Endometrial microvascular endothelial cells (primary cell): Measurements from ENCODE around the gene NPNT. TPM values are rescaled to one million over a fixed set of nuclear protein-coding genes. Genes with fewer than 3 reads are reported as not detected.

ENCODE experiments used
- in situ Hi-C: cut with HindIII; loops from 2 replicates; pipeline ENCODE4 v1.10.0; 2017; ENCODE audit warnings: low sequenced_read_pairs, low pct_unique_long_range_greater_than_20kb; ENCODE audit errors: inconsistent ontology term
- total RNA-seq: library from RNA; depleted of rRNA; stranded (reverse); fragments of >200 nt; gene quantifications from one replicate; pipeline ENCODE4 v1.2.3, GENCODE V29; 2015; ENCODE audit errors: inconsistent ontology term

Gene NPNT
- total RNA-seq, 1 donor from 2014 or later, result not detected

GRCh38 chr4:105996845-105997244, 101.6 kb downstream of the NPNT start:
- in situ Hi-C loops, result no loop called here

GRCh38 chr4:105998171-105999063, 103.1 kb downstream of the NPNT start:
- in situ Hi-C loops, result no loop called here

- in situ Hi-C loops, result no loop called here
These were observed 107.7 kb downstream of the NPNT start for GRCh38 chr4:106002994-106003393.

GRCh38 chr4:106010761-106011160, 115.5 kb downstream of the NPNT start:
- in situ Hi-C loops, result no loop called here

- in situ Hi-C loops, result no loop called here
These were observed 116.1 kb downstream of the NPNT start for GRCh38 chr4:106011387-106011786.

- in situ Hi-C loops, result no loop called here
These were observed 122.7 kb downstream of the NPNT start for GRCh38 chr4:106017975-106018374.

- in situ Hi-C loops, result no loop called here
These were observed 124.5 kb downstream of the NPNT start for GRCh38 chr4:106019771-106020170.

Other genes starting within 250 kb of the NPNT start
- gene INTS12, start 186.8 kb upstream of the NPNT start, total RNA-seq, result 17.7 TPM
- 16.5 TPM for gene GSTCD, start 186.7 kb upstream of the NPNT start, total RNA-seq